OCI-LY7 (cell line): ENCODE measurements around the gene FHOD3. TPM values are rescaled to one million over a fixed set of nuclear protein-coding genes. Genes with fewer than 3 reads are reported as not detected.

Experiments
- BruUV-seq: library from RNA; stranded (reverse); fragments of 400-500 nt; replicated peaks from 2 replicates; lab custom pipeline; 2021; lab: Mats Ljungman, UMichigan
- CTCF ChIA-PET: fragments of 300-600 bp; sonication (Branson Sonifier 250); formaldehyde crosslinking; loops from one replicate; lab custom pipeline; 2022; ENCODE audit warnings: antibody characterized with exemption; ENCODE audit not compliant: unreplicated experiment; lab: Charles Lee
- POLR2A ChIA-PET: fragments of 300-600 bp; sonication (Branson Sonifier 250); formaldehyde crosslinking; loops from one replicate; lab custom pipeline; 2022; ENCODE audit warnings: antibody characterized with exemption; lab: Charles Lee
- DNase-seq: peaks from one replicate; pipeline ENCODE4 v3.0.0-alpha.2; 2015; ENCODE audit warnings: low spot score
- H2AFZ ChIP-seq: fragments of 200-600 bp; sonication (generic), shearing (Covaris generic); 2 replicates; pipeline ENCODE4 v1.6.1; 2014; ENCODE audit warnings: mild to moderate bottlenecking, antibody characterized with exemption, low read length, moderate library complexity
- H3K27ac ChIP-seq: fragments of 200-600 bp; sonication (generic); 2 replicates; pipeline ENCODE4 v1.5.1; 2014; ENCODE audit warnings: mixed run types, low read depth, mild to moderate bottlenecking, moderate library complexity, low read length, inconsistent platforms; ENCODE audit not compliant: poor library complexity, severe bottlenecking
- H3K36me3 ChIP-seq: fragments of 200-600 bp; sonication (generic); 2 replicates; pipeline ENCODE4 v1.6.1; 2014; ENCODE audit warnings: mild to moderate bottlenecking, antibody characterized with exemption, low read length, moderate library complexity, mixed read lengths; ENCODE audit not compliant: insufficient read depth
- H3K4me1 ChIP-seq: fragments of 200-600 bp; sonication (generic); 2 replicates; pipeline ENCODE4 v1.5.1; 2014; ENCODE audit warnings: mild to moderate bottlenecking, low read length; ENCODE audit not compliant: insufficient read depth, poor library complexity, severe bottlenecking
- H3K4me2 ChIP-seq: fragments of 200-600 bp; sonication (generic); 2 replicates; pipeline ENCODE4 v1.6.1; 2014; ENCODE audit warnings: mild to moderate bottlenecking, low read length
- H3K4me3 ChIP-seq: fragments of 200-600 bp; sonication (generic); 2 replicates; pipeline ENCODE4 v1.5.1; 2014; ENCODE audit warnings: mild to moderate bottlenecking, low read depth, low read length; ENCODE audit not compliant: poor library complexity, severe bottlenecking
- H3K79me2 ChIP-seq: fragments of 200-600 bp; sonication (generic); 2 replicates; pipeline ENCODE4 v1.6.1; 2016; ENCODE audit warnings: low read depth, mild to moderate bottlenecking, low read length, moderate library complexity, mixed read lengths; ENCODE audit not compliant: insufficient read depth
- H3K9me2 ChIP-seq: fragments of 200-600 bp; sonication (generic); 2 replicates; pipeline ENCODE4 v1.6.1; 2016; ENCODE audit warnings: mild to moderate bottlenecking, low read length, mixed read lengths; ENCODE audit not compliant: insufficient read depth
- H3K9me3 ChIP-seq: fragments of 200-600 bp; sonication (generic); 2 replicates; pipeline ENCODE4 v1.6.1; 2014; ENCODE audit warnings: mild to moderate bottlenecking, mixed run types, low read length, mixed read lengths
- H4K20me1 ChIP-seq: fragments of 200-600 bp; sonication (generic); 2 replicates; pipeline ENCODE4 v1.6.1; 2014; ENCODE audit warnings: mild to moderate bottlenecking, antibody characterized with exemption, low read length, moderate library complexity, mixed read lengths; ENCODE audit not compliant: insufficient read depth
- CTCF ChIP-seq: fragments of 200-600 bp; sonication (generic); conservative IDR thresholded peaks from 2 replicates; pipeline ENCODE4 v1.5.1; 2014; ENCODE audit warnings: mild to moderate bottlenecking, antibody characterized with exemption, low read length, moderate library complexity, mixed read lengths
- EZH2phosphoT487 ChIP-seq: fragments of 200-600 bp; sonication (generic); IDR thresholded peaks from 2 replicates; pipeline ENCODE4 v1.6.1; 2018; ENCODE audit warnings: low read depth, borderline replicate concordance, mild to moderate bottlenecking, mixed run types, antibody characterized with exemption, low read length, moderate library complexity, mixed read lengths
- intact Hi-C: fragments of 100-400 bp; cut with micrococcal nuclease; formaldehyde crosslinking; loops from one replicate; pipeline ENCODE4 v1.10.0; 2022; ENCODE audit not compliant: unreplicated experiment
- total RNA-seq, 2 experiments: library from RNA; depleted of rRNA in 1 of 2; stranded (reverse); fragments of >200 nt in 1 of 2; shearing (Covaris generic) in 1 of 2; gene quantifications; 2 replicates each; pipeline ENCODE4 v1.2.3, GENCODE V29; 2014 to 2022

FHOD3 gene
- total RNA-seq, 2 experiments from 2014 or later: 0.06 to 2.4 TPM

GRCh38 chr18:36597636-36598035, 300.1 kb downstream of the FHOD3 start:
- ChIA-PET CTCF (no interaction called here), POLR2A (interaction anchor here (0.7 kb wide), 1 partner anchor 32 kb away, joined by 3 read pairs; no protein-coding TSS in a partner anchor)
- DNase-seq: no peak
- no peak overlapping the region for H3K27ac ChIP-seq
- no peak overlapping the region for H2AFZ ChIP-seq
- H4K20me1 ChIP-seq: no peaks in the 10 kb centered on the region
- no peaks in the 10 kb centered on the region for H3K79me2 ChIP-seq
- no peaks in the 10 kb centered on the region for H3K4me1 ChIP-seq
- intact Hi-C loops: no loop called here
- no peaks in the 10 kb centered on the region for H3K36me3 ChIP-seq
- H3K4me2 ChIP-seq: no peak overlapping the region
- no peak for TF ChIP-seq EZH2phosphoT487
- TF ChIP-seq CTCF: no peak
- no peaks in the 10 kb centered on the region for H3K9me2 ChIP-seq
- no peaks in the 10 kb centered on the region for H3K9me3 ChIP-seq
- H3K4me3 ChIP-seq: no peak overlapping the region
- no TSS peak for BruUV-seq

GRCh38 chr18:36600548-36600947, 303.0 kb downstream of the FHOD3 start:
- no peak for DNase-seq
- Histone ChIP-seq H3K9me3 (no peaks in the 10 kb centered on the region), H4K20me1 (no peaks in the 10 kb centered on the region), H3K79me2 (no peaks in the 10 kb centered on the region), H3K27ac (no peak overlapping the region), H3K4me1 (no peaks in the 10 kb centered on the region), H3K9me2 (no peaks in the 10 kb centered on the region), H3K4me2 (no peak overlapping the region), H3K36me3 (no peaks in the 10 kb centered on the region), H2AFZ (no peak overlapping the region), H3K4me3 (no peak overlapping the region)
- intact Hi-C loops: no loop called here
- POLR2A ChIA-PET: no interaction called here
- no peak for TF ChIP-seq CTCF
- no peak for TF ChIP-seq EZH2phosphoT487
- CTCF ChIA-PET: no interaction called here
- no TSS peak for BruUV-seq

- Histone ChIP-seq H3K79me2 (no peaks in the 10 kb centered on the region), H3K9me3 (no peaks in the 10 kb centered on the region), H4K20me1 (no peaks in the 10 kb centered on the region), H3K27ac (no peak overlapping the region), H3K4me2 (no peak overlapping the region), H3K4me1 (no peaks in the 10 kb centered on the region), H3K4me3 (no peak overlapping the region), H3K9me2 (no peaks in the 10 kb centered on the region), H2AFZ (no peak overlapping the region), H3K36me3 (no peaks in the 10 kb centered on the region)
- ChIA-PET POLR2A (no interaction called here), CTCF (no interaction called here)
- BruUV-seq: no TSS peak
- TF ChIP-seq EZH2phosphoT487: no peak
- TF ChIP-seq CTCF: no peak
- intact Hi-C loops: no loop called here
- DNase-seq: no peak
These were observed 303.8 kb downstream of the FHOD3 start for GRCh38 chr18:36601316-36601715.
